ENCODE results near the gene PDZK1.

DNA sequence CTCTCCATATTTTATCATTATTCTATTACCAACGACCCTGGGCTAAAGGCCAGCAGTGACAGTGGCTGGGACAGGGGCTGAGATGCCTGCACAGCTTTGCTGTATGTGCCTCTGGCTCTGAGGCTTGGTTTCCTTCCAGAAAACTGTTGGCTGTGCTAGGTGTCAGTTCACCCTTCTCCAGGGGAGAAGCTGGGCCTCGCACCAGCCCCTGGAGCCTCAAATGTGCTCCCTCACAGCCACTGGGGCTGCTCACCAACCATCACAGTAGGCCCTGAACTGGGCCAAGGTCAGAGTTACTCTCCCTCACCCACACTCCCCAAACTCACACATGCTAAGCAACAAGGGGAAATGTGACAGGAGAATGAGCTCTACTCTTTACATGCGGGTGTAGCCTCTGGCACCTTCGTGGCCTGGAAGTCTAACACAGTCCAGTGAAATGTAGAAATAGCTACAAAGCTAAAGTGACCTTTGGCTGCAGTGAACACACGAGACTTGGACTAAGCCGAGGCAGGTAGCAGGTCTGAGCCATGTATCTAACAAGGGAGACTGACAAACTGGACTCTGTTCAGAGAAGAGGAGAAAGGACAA is 7.5 kb upstream of the PDZK1 start:
- TF ChIP-seq, protein P1, sequence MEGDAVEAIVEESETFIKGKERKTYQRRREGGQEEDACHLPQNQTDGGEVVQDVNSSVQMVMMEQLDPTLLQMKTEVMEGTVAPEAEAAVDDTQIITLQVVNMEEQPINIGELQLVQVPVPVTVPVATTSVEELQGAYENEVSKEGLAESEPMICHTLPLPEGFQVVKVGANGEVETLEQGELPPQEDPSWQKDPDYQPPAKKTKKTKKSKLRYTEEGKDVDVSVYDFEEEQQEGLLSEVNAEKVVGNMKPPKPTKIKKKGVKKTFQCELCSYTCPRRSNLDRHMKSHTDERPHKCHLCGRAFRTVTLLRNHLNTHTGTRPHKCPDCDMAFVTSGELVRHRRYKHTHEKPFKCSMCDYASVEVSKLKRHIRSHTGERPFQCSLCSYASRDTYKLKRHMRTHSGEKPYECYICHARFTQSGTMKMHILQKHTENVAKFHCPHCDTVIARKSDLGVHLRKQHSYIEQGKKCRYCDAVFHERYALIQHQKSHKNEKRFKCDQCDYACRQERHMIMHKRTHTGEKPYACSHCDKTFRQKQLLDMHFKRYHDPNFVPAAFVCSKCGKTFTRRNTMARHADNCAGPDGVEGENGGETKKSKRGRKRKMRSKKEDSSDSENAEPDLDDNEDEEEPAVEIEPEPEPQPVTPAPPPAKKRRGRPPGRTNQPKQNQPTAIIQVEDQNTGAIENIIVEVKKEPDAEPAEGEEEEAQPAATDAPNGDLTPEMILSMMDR (IDR thresholded peaks at IDR 0.05): no peak
- TF ChIP-seq POLR2A (IDR thresholded peaks at IDR 0.05): peak in 1 of 2 donors; percentile 15
